DOHH2 (cell line): Measurements from ENCODE around the gene KIF18B.
A peak's percentile ranks its signal among the peaks of the same experiment; 100 is the strongest.

Source experiments
- H3F3A ChIP-seq: fragments of 200-600 bp; sonication (generic), shearing (Covaris generic); 2 replicates; pipeline ENCODE4 v1.6.0; 2016; ENCODE audit warnings: antibody characterized with exemption, mild to moderate bottlenecking; ENCODE audit not compliant: control insufficient read depth, insufficient read depth
- H3K27ac ChIP-seq: fragments of 200-600 bp; sonication (generic); 2 replicates; pipeline ENCODE4 v1.5.1; 2014; ENCODE audit warnings: low read depth, mild to moderate bottlenecking, low read length, moderate library complexity
- H3K27me3 ChIP-seq: fragments of 200-600 bp; sonication (generic); 2 replicates; pipeline ENCODE4 v1.6.1; 2014; ENCODE audit warnings: mild to moderate bottlenecking, low read length, mixed read lengths; ENCODE audit not compliant: control insufficient read depth
- H3K36me3 ChIP-seq: fragments of 200-600 bp; sonication (generic); 2 replicates; pipeline ENCODE4 v1.6.1; 2014; ENCODE audit warnings: mild to moderate bottlenecking, low read length, moderate library complexity, mixed read lengths; ENCODE audit not compliant: control insufficient read depth
- H3K4me1 ChIP-seq: fragments of 200-600 bp; sonication (generic); 2 replicates; pipeline ENCODE4 v1.6.1; 2014; ENCODE audit warnings: mild to moderate bottlenecking, low read length, mixed read lengths; ENCODE audit not compliant: control insufficient read depth
- H3K4me2 ChIP-seq: fragments of 200-600 bp; sonication (generic); 2 replicates; pipeline ENCODE4 v1.6.0; 2014; ENCODE audit warnings: mild to moderate bottlenecking, low read length, moderate library complexity
- H3K4me3 ChIP-seq: fragments of 200-600 bp; sonication (generic); 2 replicates; pipeline ENCODE4 v1.5.1; 2014; ENCODE audit warnings: mild to moderate bottlenecking, low read length, mixed read lengths
- H3K79me2 ChIP-seq: fragments of 200-600 bp; sonication (generic); 2 replicates; pipeline ENCODE4 v1.6.1; 2014; ENCODE audit warnings: mild to moderate bottlenecking, low read length, mixed read lengths; ENCODE audit not compliant: control insufficient read depth
- H3K9me2 ChIP-seq: fragments of 200-600 bp; sonication (generic); replicated peaks from 2 replicates; pipeline ENCODE4 v1.6.1; 2014; ENCODE audit warnings: mild to moderate bottlenecking, low read length, mixed read lengths; ENCODE audit not compliant: control insufficient read depth
- H3K9me3 ChIP-seq: fragments of 200-600 bp; sonication (generic); 2 replicates; pipeline ENCODE4 v1.6.1; 2014; ENCODE audit warnings: antibody characterized with exemption, low read length, mixed read lengths; ENCODE audit not compliant: control insufficient read depth, insufficient read depth
- H4K20me1 ChIP-seq: fragments of 200-600 bp; sonication (generic); 2 replicates; pipeline ENCODE4 v1.6.0; 2014; ENCODE audit warnings: low read depth, mild to moderate bottlenecking, antibody characterized with exemption, low read length, moderate library complexity; ENCODE audit not compliant: control insufficient read depth, insufficient read depth
- EZH2phosphoT487 ChIP-seq: fragments of 200-600 bp; sonication (generic); IDR thresholded peaks from 2 replicates; pipeline ENCODE4 v1.6.1; 2017; ENCODE audit warnings: borderline replicate concordance, mild to moderate bottlenecking, antibody characterized with exemption, low read length, moderate library complexity, mixed read lengths
- TF ChIP-seq, protein P1 (sequence below): fragments of 200-600 bp; sonication (generic); IDR thresholded peaks from one replicate; pipeline ENCODE4 v1.5.1; 2014; ENCODE audit warnings: antibody characterized with exemption, mild to moderate bottlenecking, low read depth, low read length; ENCODE audit not compliant: poor library complexity, severe bottlenecking

KIF18B gene

DNA sequence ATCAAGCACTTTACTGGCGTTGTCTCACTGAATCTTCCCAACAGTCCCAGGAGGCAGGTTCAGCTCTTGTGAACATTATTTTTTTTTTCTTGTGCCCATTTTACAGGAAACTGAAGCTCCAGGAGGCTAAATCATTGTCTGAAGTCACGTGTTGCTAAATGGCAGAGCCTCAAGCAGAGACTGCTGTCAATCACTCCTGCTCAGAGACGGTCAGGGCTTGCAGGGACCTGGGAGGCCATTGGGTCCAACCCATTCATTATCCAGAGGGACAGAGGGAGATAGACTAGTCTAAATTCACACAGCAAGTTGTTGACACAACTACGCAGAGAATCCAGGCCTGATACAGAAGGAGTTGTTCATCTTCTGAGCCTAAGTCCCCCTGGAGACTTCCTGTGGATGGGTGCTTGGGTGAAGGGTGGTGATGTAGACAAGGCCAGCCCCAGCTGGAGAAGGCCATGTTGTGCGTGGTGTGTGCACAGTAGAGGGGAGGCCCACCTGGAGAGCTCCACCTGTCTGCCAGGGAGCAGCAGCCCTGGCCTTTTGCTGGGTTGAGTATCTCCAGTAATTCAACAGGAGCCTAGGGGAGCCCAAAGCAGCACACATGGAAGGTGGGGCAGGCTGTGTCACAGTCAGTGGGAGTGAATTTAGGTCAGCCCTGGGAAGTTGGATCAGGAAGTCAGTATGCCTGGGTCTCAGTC is 44.8 kb upstream of the KIF18B start:
- H3K9me3 ChIP-seq, result no peaks in the 10 kb centered on the region
- no peaks in the 10 kb centered on the region for H3K9me2 ChIP-seq
- H3K27me3 ChIP-seq, result peaks cover 17% of the 10 kb centered on the region
- no peaks in the 10 kb centered on the region for H3K79me2 ChIP-seq
- 0 out of 2 replicates have a peak, but pooled peaks cover 3% of the 10 kb centered on the region for H3F3A ChIP-seq
- no peaks in the 10 kb centered on the region for H3K36me3 ChIP-seq
- H3K4me2 ChIP-seq, result no peak overlapping the region
- TF ChIP-seq, protein P1, sequence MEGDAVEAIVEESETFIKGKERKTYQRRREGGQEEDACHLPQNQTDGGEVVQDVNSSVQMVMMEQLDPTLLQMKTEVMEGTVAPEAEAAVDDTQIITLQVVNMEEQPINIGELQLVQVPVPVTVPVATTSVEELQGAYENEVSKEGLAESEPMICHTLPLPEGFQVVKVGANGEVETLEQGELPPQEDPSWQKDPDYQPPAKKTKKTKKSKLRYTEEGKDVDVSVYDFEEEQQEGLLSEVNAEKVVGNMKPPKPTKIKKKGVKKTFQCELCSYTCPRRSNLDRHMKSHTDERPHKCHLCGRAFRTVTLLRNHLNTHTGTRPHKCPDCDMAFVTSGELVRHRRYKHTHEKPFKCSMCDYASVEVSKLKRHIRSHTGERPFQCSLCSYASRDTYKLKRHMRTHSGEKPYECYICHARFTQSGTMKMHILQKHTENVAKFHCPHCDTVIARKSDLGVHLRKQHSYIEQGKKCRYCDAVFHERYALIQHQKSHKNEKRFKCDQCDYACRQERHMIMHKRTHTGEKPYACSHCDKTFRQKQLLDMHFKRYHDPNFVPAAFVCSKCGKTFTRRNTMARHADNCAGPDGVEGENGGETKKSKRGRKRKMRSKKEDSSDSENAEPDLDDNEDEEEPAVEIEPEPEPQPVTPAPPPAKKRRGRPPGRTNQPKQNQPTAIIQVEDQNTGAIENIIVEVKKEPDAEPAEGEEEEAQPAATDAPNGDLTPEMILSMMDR, result no peak
- TF ChIP-seq EZH2phosphoT487, result no peak
- H3K4me1 ChIP-seq, result peaks cover 27% of the 10 kb centered on the region
- H3K4me3 ChIP-seq, result no peak overlapping the region
- H4K20me1 ChIP-seq, result no peaks in the 10 kb centered on the region
- no peak overlapping the region for H3K27ac ChIP-seq

DNA sequence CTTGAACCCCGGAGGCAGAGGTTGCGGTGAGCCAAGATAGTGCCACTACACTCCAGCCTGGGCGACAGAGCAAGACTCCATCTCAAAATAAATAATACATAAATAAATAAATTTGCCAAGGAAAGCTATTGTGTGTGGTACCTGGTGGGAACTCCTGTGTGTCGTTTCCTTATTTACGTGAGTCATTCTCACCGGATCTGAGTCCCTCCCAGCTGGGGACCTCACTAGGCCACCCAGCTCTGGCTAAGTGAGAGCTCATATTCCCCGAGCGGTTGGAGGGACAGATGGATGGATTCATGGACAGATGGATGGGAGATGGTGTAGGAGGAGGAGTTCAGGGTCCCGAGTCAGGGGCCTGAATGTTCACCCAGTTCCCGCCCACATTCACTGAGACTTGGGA is 43.4 kb upstream of the KIF18B start:
- no peaks in the 10 kb centered on the region for H3K9me3 ChIP-seq
- H4K20me1 ChIP-seq, result no peaks in the 10 kb centered on the region
- TF ChIP-seq, protein P1, result no peak
- no peak for TF ChIP-seq EZH2phosphoT487
- no peak overlapping the region for H3K4me3 ChIP-seq
- H3K27ac ChIP-seq, result no peak overlapping the region
- H3K4me1 ChIP-seq, result peaks cover 31% of the 10 kb centered on the region
- H3K27me3 ChIP-seq, result peaks cover 12% of the 10 kb centered on the region; the same call in 1 of the 2 replicates
- H3K79me2 ChIP-seq, result no peaks in the 10 kb centered on the region
- 0 out of 2 replicates have a peak, but pooled peaks cover 3% of the 10 kb centered on the region for H3F3A ChIP-seq
- H3K4me2 ChIP-seq, result no peak overlapping the region
- no peaks in the 10 kb centered on the region for H3K9me2 ChIP-seq
- H3K36me3 ChIP-seq, result no peaks in the 10 kb centered on the region

DNA sequence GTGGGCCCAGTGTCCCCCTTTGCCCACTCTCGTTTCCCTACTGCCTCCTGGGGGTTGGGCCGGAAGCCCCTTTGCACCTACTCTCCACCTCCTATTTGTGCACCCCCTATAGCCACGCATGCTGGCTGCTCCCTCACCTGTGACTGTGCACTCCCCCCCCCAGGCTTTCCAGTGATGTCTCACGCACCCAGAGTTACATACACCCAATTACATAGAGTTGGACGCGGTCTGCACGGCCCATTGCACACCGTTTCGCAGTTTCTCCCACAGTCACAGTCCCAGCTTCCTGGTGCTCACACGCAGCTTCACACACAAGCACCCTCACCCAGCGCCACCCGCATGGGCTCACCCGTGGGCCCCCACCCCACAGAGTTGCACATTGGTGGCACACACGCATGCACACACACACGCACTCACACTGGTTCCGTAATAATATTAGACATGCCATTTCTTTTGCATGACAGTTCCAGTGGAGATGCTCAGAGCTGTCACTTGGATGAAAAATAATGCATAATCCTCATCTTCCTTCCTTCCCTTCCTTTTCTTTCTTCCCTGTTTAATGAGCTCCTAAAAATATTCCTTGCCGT is 42.1 kb upstream of the KIF18B start:
- Histone ChIP-seq H3K79me2 (no peaks in the 10 kb centered on the region), H3K9me2 (no peaks in the 10 kb centered on the region), H3K9me3 (no peaks in the 10 kb centered on the region; the same call in 1 of the 2 replicates), H3K36me3 (no peaks in the 10 kb centered on the region), H3K27ac (no peak overlapping the region), H3K4me1 (peaks cover 31% of the 10 kb centered on the region), H4K20me1 (no peaks in the 10 kb centered on the region), H3F3A (0 out of 2 replicates have a peak, but pooled peaks cover 3% of the 10 kb centered on the region), H3K4me3 (peak overlapping the region; percentile 7; the same call in 1 of the 2 replicates), H3K27me3 (peaks cover 10% of the 10 kb centered on the region; the same call in 1 of the 2 replicates), H3K4me2 (peak overlapping the region; percentile 35)
- TF ChIP-seq, protein P1, result no peak
- no peak for TF ChIP-seq EZH2phosphoT487
